ENCODE results near the gene SCN2B.
"Not testable (repeated sequence)": the region's sequence is repeated elsewhere in the genome, so short reads cannot be mapped to it uniquely, and the experiment has no call there.

Gene SCN2B

GRCh38 chr11:118206391-118207031 lies 30.1 kb upstream of the SCN2B start:
- DNase-seq, result no peak

DNA sequence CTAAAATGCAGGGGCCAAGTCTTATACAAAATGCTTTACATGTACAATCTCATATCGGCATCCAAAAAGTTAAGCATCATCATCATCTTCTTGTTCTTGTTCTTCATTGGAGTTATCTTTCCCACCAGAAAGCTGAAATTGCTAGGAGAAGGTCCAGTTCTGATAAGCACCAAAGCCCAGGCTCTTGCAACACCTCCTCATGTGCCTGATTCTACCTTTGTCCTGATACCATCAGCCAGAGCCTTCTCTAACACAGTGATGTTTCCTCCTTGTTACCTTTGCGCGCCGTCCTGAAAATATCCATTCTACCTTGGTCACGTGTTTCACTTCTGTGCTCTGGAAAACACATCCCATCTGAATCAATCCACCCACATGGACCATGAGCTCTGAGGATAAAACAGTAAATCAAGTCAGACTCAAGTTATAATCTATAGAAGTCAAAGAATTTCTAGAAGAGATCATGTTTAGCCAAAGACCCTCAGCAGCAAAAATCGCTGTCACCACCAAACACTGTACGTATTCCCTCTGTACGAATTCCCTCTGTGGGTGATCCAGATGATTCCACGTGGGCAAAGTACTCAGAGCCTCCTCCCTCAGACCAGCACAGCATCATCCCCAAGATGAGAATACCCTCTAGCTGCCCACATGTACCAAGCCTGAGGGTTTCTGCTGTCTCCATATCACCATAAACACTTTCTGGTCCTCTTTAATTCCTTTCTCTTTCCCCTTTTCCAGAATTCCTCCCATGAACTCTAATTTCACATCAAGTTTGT lies 29.4 kb upstream of the SCN2B start:
- DNase-seq, result no peak

DNA sequence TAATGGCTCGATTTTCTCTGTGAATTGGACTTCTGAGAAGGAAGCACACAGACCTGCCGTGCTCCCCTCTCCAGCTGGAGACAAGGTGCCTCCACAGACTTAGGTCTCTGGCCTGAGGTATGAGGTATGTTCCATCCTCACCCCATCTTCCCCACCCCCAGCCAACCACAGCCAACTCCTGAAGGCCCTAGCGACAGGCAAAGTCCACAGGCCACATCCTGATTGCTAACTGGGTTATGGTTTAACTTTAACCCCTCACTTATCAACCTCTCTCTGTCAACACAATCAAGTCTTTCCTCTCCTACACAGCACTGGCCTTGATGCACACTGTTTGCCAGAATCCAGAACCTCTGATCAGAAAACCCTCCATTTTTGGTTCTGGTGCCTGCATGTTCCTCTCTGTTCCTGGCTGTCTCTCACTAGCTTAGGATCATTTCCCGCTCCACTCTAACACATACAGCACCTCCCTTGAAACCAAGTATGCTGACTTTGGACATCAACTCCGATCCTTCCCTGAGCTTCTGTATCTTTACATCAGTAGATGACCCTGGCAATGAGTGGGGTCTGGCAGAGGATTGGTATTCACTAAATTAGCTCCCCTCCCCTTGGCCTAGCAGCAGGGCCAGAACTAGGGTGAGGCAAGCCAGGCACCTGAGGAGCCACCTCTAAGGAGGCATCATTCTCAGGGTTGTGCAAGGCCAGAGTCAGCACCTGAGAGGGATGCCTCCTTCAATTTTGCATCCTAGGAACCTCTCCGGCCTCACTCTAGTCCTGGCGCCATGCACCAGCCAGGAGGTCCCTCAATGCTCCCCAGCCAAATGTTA lies 26.4 kb upstream of the SCN2B start:
- DNase-seq, result no peak

GRCh38 chr11:118201966-118202365 lies 25.5 kb upstream of the SCN2B start:
- DNase-seq, result no peak

DNA sequence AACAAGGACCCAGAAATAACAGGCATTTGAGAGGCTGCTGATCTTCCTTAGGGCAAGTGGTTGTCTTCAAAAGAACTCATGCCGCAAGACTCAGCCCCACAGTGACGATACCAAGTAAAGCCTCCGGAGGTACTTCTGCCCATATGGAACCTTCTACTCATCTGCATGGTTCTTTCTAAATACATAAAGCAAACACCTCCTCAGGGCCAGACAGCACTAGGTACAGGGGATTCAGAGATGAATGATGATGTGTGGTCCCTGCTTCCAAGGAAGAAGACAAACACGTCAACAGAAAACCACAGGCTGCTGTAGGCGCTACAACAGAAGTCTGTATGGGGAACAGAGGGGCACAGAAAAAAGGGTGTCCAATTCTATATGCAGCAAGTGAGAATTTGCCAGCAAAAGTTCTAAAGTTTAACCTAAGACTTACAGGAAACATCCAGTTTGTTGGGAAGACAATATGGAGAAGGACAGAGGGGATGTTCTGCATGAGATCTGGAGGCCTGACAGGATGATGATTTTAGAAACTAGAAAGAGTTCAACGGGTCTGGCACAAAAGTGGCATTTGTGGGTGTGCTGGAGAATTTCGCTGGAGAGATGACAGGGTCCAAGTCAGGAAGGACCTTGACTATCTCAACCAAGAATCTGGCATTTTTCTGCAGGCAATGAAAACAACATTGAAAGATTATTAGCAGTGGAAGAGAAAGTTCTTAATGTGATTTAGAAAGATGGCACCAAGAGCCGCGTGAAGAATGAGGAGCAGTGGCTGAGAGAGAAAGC lies 24.7 kb upstream of the SCN2B start:
- no peak for DNase-seq

- DNase-seq, result no peak
These were observed 24.1 kb upstream of the SCN2B start for GRCh38 chr11:118200497-118200896.

DNA sequence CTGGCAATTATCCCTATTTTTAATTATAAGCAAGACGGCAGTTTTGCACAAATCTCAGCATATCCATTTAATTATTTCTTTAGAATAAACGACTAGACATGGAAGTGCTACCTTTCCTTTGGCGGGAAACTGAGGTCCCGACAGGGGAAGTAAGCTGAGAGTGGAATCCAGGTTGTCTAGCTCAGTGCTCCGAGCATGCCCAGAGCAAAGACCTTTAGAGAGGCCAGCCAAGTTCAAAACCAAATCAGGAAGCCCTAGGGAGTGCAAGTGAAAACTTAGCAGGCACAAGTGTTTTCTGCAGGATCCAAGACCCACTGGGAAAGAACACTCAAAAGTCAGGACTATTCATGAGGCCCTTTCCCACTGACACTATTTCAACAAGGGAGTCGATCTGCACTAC lies 22.7 kb upstream of the SCN2B start:
- DNase-seq, result no peak

DNA sequence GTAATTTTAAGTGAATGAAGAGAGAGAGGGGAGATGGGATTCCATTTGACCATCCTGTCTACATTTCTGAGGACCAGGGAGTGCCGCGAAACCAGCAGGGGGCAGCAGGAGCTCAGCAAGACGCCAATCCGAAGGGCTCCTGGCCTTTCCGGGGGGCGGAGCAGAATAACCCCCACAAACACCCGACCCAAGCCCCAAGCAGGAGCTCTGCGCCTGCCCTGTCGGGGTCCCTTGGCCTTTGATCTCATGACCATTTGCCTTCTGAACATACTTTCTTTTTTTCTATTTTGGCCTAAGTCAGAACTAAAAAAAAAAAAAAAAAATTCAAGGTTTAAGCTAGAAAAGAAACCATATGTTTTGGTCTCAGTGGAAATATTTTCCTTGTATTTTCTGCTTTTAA lies 21.9 kb upstream of the SCN2B start:
- DNase-seq, result no peak

GRCh38 chr11:118194835-118195627 lies 18.6 kb upstream of the SCN2B start:
- no peak for DNase-seq

- no peak for DNase-seq
These were observed 17.6 kb upstream of the SCN2B start for GRCh38 chr11:118193910-118194566.

GRCh38 chr11:118192817-118193216 lies 16.4 kb upstream of the SCN2B start:
- not testable (repeated sequence) for DNase-seq

DNA sequence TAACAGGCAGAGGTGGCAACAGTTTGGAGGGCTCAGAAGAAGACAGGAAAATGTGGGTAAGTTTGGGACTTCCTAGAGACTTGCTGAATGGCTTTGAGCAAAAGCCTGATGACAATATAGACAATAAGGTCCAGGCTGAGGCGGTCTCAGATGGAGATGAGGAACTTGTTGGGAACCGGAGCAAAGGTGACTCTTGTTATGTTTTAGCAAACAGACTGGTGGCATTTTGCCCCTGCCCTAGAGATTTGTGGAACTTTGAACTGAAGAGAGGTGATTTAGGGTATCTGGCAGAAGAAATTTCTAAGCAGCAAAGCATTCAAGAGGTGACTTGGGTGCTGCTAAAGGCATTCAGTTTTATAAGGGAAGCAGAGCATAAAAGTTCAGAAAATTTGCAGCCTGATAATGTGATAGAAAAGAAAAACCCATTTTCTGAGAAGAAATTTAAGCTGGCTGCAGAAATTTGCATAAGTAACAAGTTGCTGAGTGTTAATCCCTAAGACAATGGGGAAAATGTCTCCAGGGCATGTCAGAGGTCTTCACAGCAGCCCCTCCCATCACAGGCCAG lies 14.6 kb upstream of the SCN2B start:
- not testable (repeated sequence) for DNase-seq

GRCh38 chr11:118186346-118187107 lies 10.1 kb upstream of the SCN2B start:
- DNase-seq, result no peak

DNA sequence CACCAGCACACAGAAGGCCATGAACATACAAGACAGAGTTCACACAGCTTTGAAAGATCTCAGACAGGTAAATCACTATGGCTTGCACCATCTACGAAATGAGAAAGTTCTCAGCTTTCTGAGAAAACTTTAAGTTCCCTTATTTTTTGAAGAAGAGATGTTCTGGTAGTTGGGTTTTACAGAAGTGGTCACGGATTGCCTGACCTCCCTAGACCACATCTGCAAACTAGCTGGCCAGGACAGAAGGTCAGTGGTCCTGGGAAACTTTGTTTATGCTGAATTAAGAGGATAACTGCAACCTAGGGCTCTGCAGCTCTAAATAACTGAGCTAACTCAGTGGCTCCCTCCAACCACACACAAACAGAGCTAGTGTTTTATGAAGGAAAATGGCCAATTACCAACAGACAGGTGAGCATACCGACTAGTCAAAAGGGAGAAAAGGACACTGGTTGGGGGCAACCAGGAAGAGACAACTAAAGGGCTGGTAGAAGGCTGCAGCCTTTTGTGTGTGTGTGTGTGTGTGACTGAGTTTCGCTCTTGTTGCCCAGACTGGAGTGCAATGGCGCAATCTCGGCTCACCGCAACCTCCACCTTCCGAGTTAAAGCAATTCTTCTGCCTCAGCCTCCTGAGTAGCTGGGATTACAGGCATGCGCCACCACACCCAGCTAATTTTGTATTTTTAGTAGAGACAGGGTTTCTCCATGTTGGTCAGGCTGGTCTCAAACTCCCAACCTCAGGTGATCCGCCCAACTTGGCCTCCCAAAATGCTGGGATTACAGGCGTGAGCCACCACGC lies 8.5 kb upstream of the SCN2B start:
- no peak for DNase-seq

DNA sequence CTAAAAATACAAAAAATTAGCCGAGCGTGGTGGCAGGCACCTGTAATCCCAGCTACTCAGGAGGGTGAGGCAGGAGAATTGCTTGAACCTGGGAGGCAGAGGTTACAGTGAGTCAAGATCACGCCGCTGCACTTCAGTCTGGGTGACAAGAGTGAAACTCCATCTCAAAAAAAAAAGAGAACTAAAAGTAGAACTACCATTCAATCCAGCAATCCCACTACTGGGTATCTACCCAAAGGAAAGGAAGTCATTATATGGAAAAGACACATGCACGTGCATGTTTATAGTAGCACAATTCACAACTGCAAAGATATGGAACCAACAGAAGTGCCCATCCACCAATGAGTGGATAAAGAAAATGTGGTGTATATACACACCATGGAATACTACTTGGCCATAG lies 7.3 kb upstream of the SCN2B start:
- DNase-seq, result not testable (repeated sequence)

DNA sequence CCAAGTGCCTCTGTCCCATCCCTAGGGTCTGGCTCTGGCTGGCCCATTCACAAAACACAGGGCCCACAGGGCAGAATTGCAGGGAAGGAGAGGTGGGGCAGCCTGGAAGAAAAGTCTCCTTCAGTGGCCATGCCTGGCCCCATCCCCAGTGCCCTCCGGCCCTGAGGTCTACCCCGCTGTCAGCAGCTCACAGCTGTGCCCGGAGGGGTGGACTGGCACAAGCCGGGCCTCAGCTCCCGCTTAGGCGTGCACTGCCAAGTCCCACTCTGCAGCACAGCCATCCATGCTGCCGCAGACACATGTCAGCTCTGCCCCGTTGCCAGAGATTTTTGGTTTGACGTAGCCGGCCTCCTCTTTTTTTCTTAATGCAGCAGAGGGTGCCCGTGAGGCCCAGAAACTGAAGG lies 3.9 kb upstream of the SCN2B start:
- DNase-seq, result no peak

DNA sequence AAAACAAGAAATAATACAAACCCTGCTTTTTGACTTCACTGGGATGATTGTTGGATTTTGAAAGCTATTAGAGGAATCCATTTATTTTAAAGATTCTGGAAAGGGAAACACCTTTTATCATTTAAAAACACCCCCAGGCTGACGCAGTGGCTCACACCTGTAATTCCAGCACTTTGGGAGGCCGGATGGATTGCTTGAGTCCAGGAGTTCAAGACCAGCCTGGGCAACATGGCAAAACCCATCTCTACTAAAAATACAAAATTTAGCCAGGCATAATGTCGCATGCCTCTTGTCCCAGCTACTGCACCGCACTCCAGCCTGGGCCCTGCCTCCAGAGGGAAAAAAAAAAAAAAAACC lies 317 bp upstream of the SCN2B start:
- no peak for DNase-seq

GRCh38 chr11:118175031-118175992 lies 1.1 kb downstream of the SCN2B start:
- no peak for DNase-seq
